Fibroblast of lung (primary cell): ENCODE results near the gene MCM3AP. TPM values are rescaled to one million over a fixed set of nuclear protein-coding genes. Genes with fewer than 3 reads are reported as not detected.
"Not testable (repeated sequence)": the region's sequence is repeated elsewhere in the genome, so short reads cannot be mapped to it uniquely, and the experiment has no call there.

ENCODE experiments used
- DNase-seq, 2 donors: peaks; one replicate each; pipeline versions ENCODE4 v3.0.0 to v3.0.0-alpha.2; 2010; ENCODE audit warnings: low read depth in 2 of 2
- H2AFZ ChIP-seq: 2 replicates; pipeline ENCODE4 v1.5.1; 2012; ENCODE audit warnings: low read length, control low read depth, inconsistent platforms
- H3K27ac ChIP-seq: 2 replicates; pipeline ENCODE4 v1.5.1; 2011; ENCODE audit warnings: low read length, control low read depth; ENCODE audit not compliant: insufficient read depth
- H3K27me3 ChIP-seq: 2 replicates; pipeline ENCODE4 v1.5.1; 2011; ENCODE audit warnings: mild to moderate bottlenecking, low read length; ENCODE audit not compliant: control insufficient read depth, insufficient read depth
- H3K36me3 ChIP-seq: 2 replicates; pipeline ENCODE4 v1.5.1; 2011; ENCODE audit warnings: low read length; ENCODE audit not compliant: control insufficient read depth, insufficient read depth
- H3K4me1 ChIP-seq: 2 replicates; pipeline ENCODE4 v1.5.1; 2011; ENCODE audit warnings: low read length; ENCODE audit not compliant: control insufficient read depth, insufficient read depth; ENCODE audit errors: extremely low read depth
- H3K4me2 ChIP-seq: 2 replicates; pipeline ENCODE4 v1.5.1; 2011; ENCODE audit warnings: low read length, control low read depth; ENCODE audit not compliant: insufficient read depth; ENCODE audit errors: extremely low read depth
- H3K4me3 ChIP-seq, 4 experiments: fragments of 200-600 bp in 1 of 4; sonication (generic) in 1 of 4; replicated peaks in 1 of 4; 2 replicates each; pipeline ENCODE4 v1.5.1; 2011 to 2016; ENCODE audit warnings: low read length in 4 of 4, low read depth in 3 of 4, mild to moderate bottlenecking in 3 of 4, control low read depth in 2 of 4, inconsistent platforms in 1 of 4, mixed read lengths in 1 of 4; ENCODE audit not compliant: insufficient read depth in 1 of 4; ENCODE audit errors: control extremely low read depth in 1 of 4
- H3K79me2 ChIP-seq: 2 replicates; pipeline ENCODE4 v1.5.1; 2012; ENCODE audit warnings: mild to moderate bottlenecking, low read length, inconsistent platforms; ENCODE audit not compliant: control insufficient read depth, insufficient read depth
- H3K9ac ChIP-seq: 2 replicates; pipeline ENCODE4 v1.5.1; 2011; ENCODE audit warnings: mild to moderate bottlenecking, low read length, control low read depth; ENCODE audit not compliant: insufficient read depth
- H3K9me3 ChIP-seq: 2 replicates; pipeline ENCODE4 v1.5.1; 2012; ENCODE audit warnings: low read depth, low read length; ENCODE audit not compliant: control insufficient read depth, insufficient read depth
- H4K20me1 ChIP-seq: 2 replicates; pipeline ENCODE4 v1.5.1; 2011; ENCODE audit warnings: low read length; ENCODE audit not compliant: control insufficient read depth, insufficient read depth; ENCODE audit errors: extremely low read depth
- CTCF ChIP-seq, 2 donors: IDR thresholded peaks in 1 of 2; conservative IDR thresholded peaks in 1 of 2; 1 replicate in 1 of 2; 2 replicates in 1 of 2; pipeline ENCODE4 v1.5.1; 2011 to 2012; ENCODE audit warnings: low read length in 2 of 2, control low read depth in 1 of 2, inconsistent platforms in 1 of 2, low read depth in 1 of 2, mild to moderate bottlenecking in 1 of 2
- EZH2 ChIP-seq: IDR thresholded peaks from 2 replicates; pipeline ENCODE4 v1.5.1; 2012; ENCODE audit warnings: low read length, control low read depth, mild to moderate bottlenecking; ENCODE audit errors: missing control alignments
- polyA plus RNA-seq, 2 donors: library from polyadenylated mRNA; depleted of rRNA in 1 of 2; stranded (reverse) in 1 of 2; unstranded in 1 of 2; fragments of >200 nt; gene quantifications; 2 replicates each; pipeline ENCODE4 v1.2.1, GENCODE V29; 2011 to 2012; ENCODE audit warnings: missing spikeins in 1 of 2
- total RNA-seq: library from RNA; depleted of rRNA; stranded (reverse); fragments of >200 nt; gene quantifications from 2 replicates; pipeline ENCODE4 v1.2.1, GENCODE V29; 2014

The MCM3AP gene
- total and polyA plus RNA-seq, 2 donors (not counting 1 experiment from before 2014, with no cell fraction given) = 40.4 to 64.6 TPM

- Histone ChIP-seq H3K9me3 (no peaks in the 10 kb centered on the region), H3K4me3 (no peak overlapping the region), H3K27ac (no peak overlapping the region), H3K36me3 (peaks cover 40% of the 10 kb centered on the region), H3K27me3 (no peaks in the 10 kb centered on the region), H3K4me1 (no peaks in the 10 kb centered on the region), H3K79me2 (no peaks in the 10 kb centered on the region), H3K4me2 (no peak overlapping the region), H4K20me1 (no peaks in the 10 kb centered on the region), H3K9ac (no peak overlapping the region), H2AFZ (no peak overlapping the region)
- no peak for DNase-seq
- TF ChIP-seq EZH2 (no peak), CTCF (conservative IDR thresholded peaks at IDR 0.05 in 1 of 2, IDR thresholded peaks at IDR 0.05 in 1 of 2; ENCODE audit: low read depth in 1 of 2, low read length in 2 of 2) (no peak)
Observed at GRCh38 chr21:46203203-46203600, 82.2 kb downstream of the MCM3AP start.

- Histone ChIP-seq H3K27me3 (no peaks in the 10 kb centered on the region), H3K9ac (no peak overlapping the region), H3K4me2 (no peak overlapping the region), H4K20me1 (no peaks in the 10 kb centered on the region), H3K79me2 (no peaks in the 10 kb centered on the region), H3K27ac (no peak overlapping the region), H3K36me3 (peaks cover 35% of the 10 kb centered on the region), H3K9me3 (no peaks in the 10 kb centered on the region), H2AFZ (no peak overlapping the region), H3K4me3 (no peak overlapping the region), H3K4me1 (no peaks in the 10 kb centered on the region)
- no peak for DNase-seq
- TF ChIP-seq EZH2 = no peak
- no peak for TF ChIP-seq CTCF (conservative IDR thresholded peaks at IDR 0.05 in 1 of 2, IDR thresholded peaks at IDR 0.05 in 1 of 2; ENCODE audit: low read depth in 1 of 2, low read length in 2 of 2)
Observed at GRCh38 chr21:46202592-46203202, 82.7 kb downstream of the MCM3AP start.

GRCh38 chr21:46200877-46201803 lies 84.3 kb downstream of the MCM3AP start:
- not testable (repeated sequence) for H3K9me3 ChIP-seq, H3K4me2 ChIP-seq, H3K9ac ChIP-seq, DNase-seq, H3K79me2 ChIP-seq, H4K20me1 ChIP-seq, H2AFZ ChIP-seq, H3K27me3 ChIP-seq, H3K4me1 ChIP-seq, H3K4me3 ChIP-seq, H3K27ac ChIP-seq
- peaks cover 35% of the 10 kb centered on the region for H3K36me3 ChIP-seq
